ENCODE data around the gene CREB5. TPM values are rescaled to one million over a fixed set of nuclear protein-coding genes. Genes with fewer than 3 reads are reported as not detected.

The CREB5 gene
- total and polyA plus RNA-seq, 2 donors (not counting 3 experiments of a cell fraction or from before 2014, with no cell fraction given): 19.6 to 28.4 TPM

GRCh38 chr7:28669330-28669729 lies 257.0 kb downstream of the CREB5 start:
- Histone ChIP-seq H3K4me2 (ENCODE audit: insufficient read depth, low read length) (no peak overlapping the region), H3K4me3 (replicated peaks in 1 of 3; ENCODE audit: insufficient read depth in 1 of 3, low read depth in 1 of 3, low read length in 3 of 3) (no peak overlapping the region), H3K9ac (replicated peaks; ENCODE audit: extremely low read depth, insufficient read depth, low read length) (no peak overlapping the region), H3K36me3 (ENCODE audit: control insufficient read depth in 2 of 2, extremely low read depth in 1 of 2, insufficient read depth in 2 of 2, low read length in 2 of 2) (no peaks in the 10 kb centered on the region), H3K79me2 (ENCODE audit: control insufficient read depth, insufficient read depth, low read length) (no peaks in the 10 kb centered on the region), H2AFZ (ENCODE audit: low read depth, low read length) (no peak overlapping the region), H4K20me1 (replicated peaks; ENCODE audit: control insufficient read depth, extremely low read depth, insufficient read depth, low read length) (no peaks in the 10 kb centered on the region), H3K27me3 (ENCODE audit: control insufficient read depth in 2 of 2, insufficient read depth in 2 of 2, low read length in 2 of 2) (peaks cover 3 to 8% of the 10 kb centered on the region in 2 experiments), H3K9me1 (replicated peaks; ENCODE audit: control insufficient read depth, extremely low read depth, insufficient read depth, low read length) (no peaks in the 10 kb centered on the region), H3K27ac (ENCODE audit: insufficient read depth, low read depth, low read length) (no peak overlapping the region), H3K9me3 (replicated peaks; ENCODE audit: control insufficient read depth, insufficient read depth, low read length) (no peaks in the 10 kb centered on the region), H3K4me1 (ENCODE audit: control insufficient read depth, extremely low read depth, insufficient read depth, low read length) (peaks cover 3% of the 10 kb centered on the region)
- CTCF ChIA-PET: no interaction called here
- TF ChIP-seq MYC (IDR thresholded peaks at IDR 0.05; ENCODE audit: low read depth, low read length) (no peak), JUN (IDR thresholded peaks at IDR 0.05; ENCODE audit: borderline replicate concordance, insufficient read depth, insufficient read length, low read depth) (no peak), EZH2 (IDR thresholded peaks at IDR 0.05; ENCODE audit: borderline replicate concordance, low read depth, low read length, severe bottlenecking) (no peak), CTCF (IDR thresholded peaks at IDR 0.05; ENCODE audit: extremely low read depth in 1 of 2, insufficient read depth in 1 of 2, low read depth in 1 of 2, low read length in 2 of 2) (no peak), GATA2 (IDR thresholded peaks at IDR 0.05; ENCODE audit: insufficient read depth, insufficient read length, low read depth, low read length) (no peak), FOS (IDR thresholded peaks at IDR 0.05; ENCODE audit: borderline replicate concordance, insufficient read depth, low read length) (no peak), MAX (IDR thresholded peaks at IDR 0.05; ENCODE audit: insufficient read depth, insufficient read length) (no peak), POLR2AphosphoS5 (IDR thresholded peaks at IDR 0.05; ENCODE audit: insufficient read depth, low read depth, low read length) (no peak), POLR2A (IDR thresholded peaks at IDR 0.05; ENCODE audit: low read depth, low read length) (no peak)
- DNase-seq (ENCODE audit: low read depth, low spot score) (no peak), FAIRE-seq (no peak)
- no TSS peak for BruUV-seq (replicated peaks)
- dilution Hi-C loops (cut with MboI; ENCODE audit: extremely low pct_ligation_motif_present, low sequenced_read_pairs) (no loop called here), intact Hi-C loops (cut with micrococcal nuclease) (no loop called here)
- POLR2A ChIA-PET: no interaction called here

Measured in endothelial cell of umbilical vein (primary cell).